Activated CD8-positive, alpha-beta memory T cell treated with anti-CD3 and anti-CD28 coated beads for 36 hours (primary cell): Measurements from ENCODE around the gene CAVIN1. TPM values are rescaled to one million over a fixed set of nuclear protein-coding genes. Genes with fewer than 3 reads are reported as not detected.
"Not testable (repeated sequence)": the region's sequence is repeated elsewhere in the genome, so short reads cannot be mapped to it uniquely, and the experiment has no call there.

Source experiments
- CTCF ChIA-PET: fragments of 350-600 bp; sonication (Branson Sonifier 250); formaldehyde crosslinking; loops from one replicate; lab custom pipeline; 2021; ENCODE audit warnings: antibody characterized with exemption; lab: Charles Lee
- POLR2A ChIA-PET: fragments of 350-600 bp; sonication (Branson Sonifier 250); formaldehyde crosslinking; loops from one replicate; lab custom pipeline; 2021; ENCODE audit warnings: antibody characterized with exemption; lab: Charles Lee
- total RNA-seq, 2 experiments: library from RNA; stranded (reverse); gene quantifications; one replicate each; pipeline ENCODE4 v1.2.3, GENCODE V29; 2021

Gene CAVIN1
- total RNA-seq, 2 experiments from 2014 or later, result 0.51 to 0.78 TPM

GRCh38 chr17:42438600-42439567 lies 15.8 kb upstream of the CAVIN1 start:
- POLR2A ChIA-PET, result no interaction called here
- CTCF ChIA-PET, result interaction anchor here (1.0 kb wide), 1 partner anchor 79 kb away, joined by 3 read pairs; no protein-coding TSS in a partner anchor

GRCh38 chr17:42436391-42436790 lies 13.3 kb upstream of the CAVIN1 start:
- POLR2A ChIA-PET, result no interaction called here
- CTCF ChIA-PET, result interaction anchor here (0.9 to 1.0 kb wide), 2 partner anchors 81 to 94 kb away, joined by 3 to 4 read pairs; no protein-coding TSS in a partner anchor

- POLR2A ChIA-PET, result no interaction called here
- CTCF ChIA-PET, result interaction anchor here (1.1 kb wide), 1 partner anchor 105 kb away, joined by 4 read pairs; the partner anchor contains the start of gene NAGLU
These were observed 8.7 kb upstream of the CAVIN1 start for GRCh38 chr17:42431758-42432161.

- ChIA-PET CTCF (interaction anchor here (0.7 to 2.7 kb wide), 5 partner anchors 12 to 97 kb away, joined by 3 to 10 read pairs (median 6); no protein-coding TSS in a partner anchor), POLR2A (interaction anchor here (0.7 kb wide), 1 partner anchor 91 kb away, joined by 5 read pairs; no protein-coding TSS in a partner anchor)
These were observed 6.8 kb upstream of the CAVIN1 start for GRCh38 chr17:42429726-42430447.

- CTCF ChIA-PET, result interaction anchor here (0.7 to 2.7 kb wide), 6 partner anchors 9 to 116 kb away, joined by 3 to 10 read pairs (median 5); no protein-coding TSS in a partner anchor
- POLR2A ChIA-PET, result no interaction called here
These were observed 5.3 kb upstream of the CAVIN1 start for GRCh38 chr17:42428141-42428944.

- ChIA-PET POLR2A (no interaction called here), CTCF (interaction anchor here (0.7 to 1.2 kb wide), 2 partner anchors 93 to 203 kb away, joined by 3 to 4 read pairs; no protein-coding TSS in a partner anchor)
These were observed 2.0 kb upstream of the CAVIN1 start for GRCh38 chr17:42424991-42425610.

- ChIA-PET POLR2A (interaction anchor here (0.6 kb wide), 1 partner anchor 242 kb away, joined by 8 read pairs; no protein-coding TSS in a partner anchor), CTCF (interaction anchor here (1.0 to 1.7 kb wide), 3 partner anchors 18 to 101 kb away, joined by 3 to 6 read pairs (median 3); no protein-coding TSS in a partner anchor)
These were observed 710 bp upstream of the CAVIN1 start for GRCh38 chr17:42423766-42424165.

GRCh38 chr17:42422412-42422957 lies 571 bp downstream of the CAVIN1 start:
- ChIA-PET CTCF (interaction anchor here (1.0 to 1.7 kb wide), 5 partner anchors 16 to 105 kb away, joined by 3 to 9 read pairs (median 6); no protein-coding TSS in a partner anchor), POLR2A (interaction anchor here (0.9 to 1.0 kb wide), 2 partner anchors 26 to 134 kb away, joined by 3 read pairs; partner anchors contain the start of gene STAT5A)

GRCh38 chr17:42421507-42422338 lies 1.3 kb downstream of the CAVIN1 start:
- POLR2A ChIA-PET, result interaction anchor here (0.6 to 0.9 kb wide), 2 partner anchors 109 to 133 kb away, joined by 3 read pairs; partner anchors contain the start of gene STAT5A

GRCh38 chr17:42421136-42421506 lies 1.9 kb downstream of the CAVIN1 start:
- ChIA-PET CTCF (interaction anchor here (0.8 to 1.0 kb wide), 2 partner anchors 72 to 97 kb away, joined by 3 read pairs; no protein-coding TSS in a partner anchor), POLR2A (interaction anchor here (0.6 kb wide), 1 partner anchor 109 kb away, joined by 3 read pairs; no protein-coding TSS in a partner anchor)

More at GRCh38 chr17:42421507-42422338, 1.3 kb downstream of the CAVIN1 start:
- CTCF ChIA-PET, result interaction anchor here (0.5 to 1.7 kb wide), 6 partner anchors 9 to 105 kb away, joined by 3 to 9 read pairs (median 6); no protein-coding TSS in a partner anchor

GRCh38 chr17:42417981-42418380 lies 5.1 kb downstream of the CAVIN1 start:
- POLR2A ChIA-PET, CTCF ChIA-PET: not testable (repeated sequence)

GRCh38 chr17:42414704-42415409 lies 8.2 kb downstream of the CAVIN1 start:
- POLR2A ChIA-PET, result interaction anchor here (0.6 to 0.8 kb wide), 2 partner anchors 122 to 127 kb away, joined by 3 to 6 read pairs; no protein-coding TSS in a partner anchor
- CTCF ChIA-PET, result interaction anchor here (0.7 to 2.4 kb wide), 4 partner anchors 12 to 112 kb away, joined by 3 to 9 read pairs (median 4); no protein-coding TSS in a partner anchor

GRCh38 chr17:42413464-42414040 lies 9.5 kb downstream of the CAVIN1 start:
- CTCF ChIA-PET, result interaction anchor here (0.6 to 13.0 kb wide), 4 partner anchors 8 to 96 kb away, joined by 3 to 340 read pairs (median 7); no protein-coding TSS in a partner anchor
- POLR2A ChIA-PET, result no interaction called here

GRCh38 chr17:42411905-42412679 lies 11.0 kb downstream of the CAVIN1 start:
- ChIA-PET CTCF (interaction anchor here (0.6 to 13.0 kb wide), 3 partner anchors 94 to 504 kb away, joined by 3 to 340 read pairs (median 5); no protein-coding TSS in a partner anchor), POLR2A (no interaction called here)
